H9 (cell line): ENCODE results near the gene ETV4. TPM values are rescaled to one million over a fixed set of nuclear protein-coding genes. Genes with fewer than 3 reads are reported as not detected.

Experiments used
- DNase-seq: peaks from one replicate; pipeline ENCODE4 v3.0.0-alpha.2; 2017
- H2AFZ ChIP-seq: one replicate; pipeline ENCODE4 v1.6.1; 2013; ENCODE audit warnings: mild to moderate bottlenecking, low read length, control low read depth, moderate library complexity
- H2AK5ac ChIP-seq: 2 replicates; pipeline ENCODE4 v1.6.1; 2013; ENCODE audit warnings: low read length, control low read depth, mixed read lengths; ENCODE audit not compliant: insufficient read length
- H2BK120ac ChIP-seq: one replicate; pipeline ENCODE4 v1.6.1; 2013; ENCODE audit warnings: low read depth, mild to moderate bottlenecking, low read length, control low read depth, inconsistent platforms; ENCODE audit not compliant: poor library complexity, severe bottlenecking
- H2BK12ac ChIP-seq: 2 replicates; pipeline ENCODE4 v1.6.1; 2013; ENCODE audit warnings: low read length, control low read depth, mixed read lengths, low read depth; ENCODE audit not compliant: insufficient read length
- H2BK15ac ChIP-seq: 2 replicates; pipeline ENCODE4 v1.6.1; 2013; ENCODE audit warnings: low read depth, low read length, control low read depth
- H2BK20ac ChIP-seq: one replicate; pipeline ENCODE4 v1.6.1; 2013; ENCODE audit warnings: low read depth, mild to moderate bottlenecking, low read length, control low read depth, inconsistent platforms; ENCODE audit not compliant: poor library complexity, severe bottlenecking
- H2BK5ac ChIP-seq: 2 replicates; pipeline ENCODE4 v1.6.1; 2013; ENCODE audit warnings: low read length, control low read depth, mixed read lengths; ENCODE audit not compliant: insufficient read length
- H3K14ac ChIP-seq: 2 replicates; pipeline ENCODE4 v1.6.1; 2013; ENCODE audit warnings: low read length, control low read depth; ENCODE audit not compliant: insufficient read depth
- H3K18ac ChIP-seq: 2 replicates; pipeline ENCODE4 v1.6.1; 2013; ENCODE audit warnings: low read depth, mild to moderate bottlenecking, mixed read lengths, low read length, control low read depth; ENCODE audit not compliant: insufficient read length
- H3K23ac ChIP-seq: 2 replicates; pipeline ENCODE4 v1.6.1; 2013; ENCODE audit warnings: low read length, control low read depth, mixed read lengths, low read depth; ENCODE audit not compliant: insufficient read length
- H3K23me2 ChIP-seq: 2 replicates; pipeline ENCODE4 v1.6.1; 2013; ENCODE audit warnings: low read depth, mild to moderate bottlenecking, mixed read lengths, low read length, control low read depth; ENCODE audit not compliant: insufficient read length, poor library complexity, severe bottlenecking
- H3K27ac ChIP-seq: 2 replicates; pipeline ENCODE4 v1.5.1; 2013; ENCODE audit warnings: low read length, control low read depth, mixed read lengths, low read depth; ENCODE audit not compliant: insufficient read length
- H3K27me3 ChIP-seq: 2 replicates; pipeline ENCODE4 v1.6.1; 2013; ENCODE audit warnings: low read length, control low read depth, inconsistent platforms; ENCODE audit not compliant: insufficient read depth
- H3K4ac ChIP-seq: 2 replicates; pipeline ENCODE4 v1.6.1; 2013; ENCODE audit warnings: low read depth, mild to moderate bottlenecking, control low read depth, inconsistent platforms, low read length, moderate library complexity
- H3K4me1 ChIP-seq: 2 replicates; pipeline ENCODE4 v1.6.1; 2013; ENCODE audit warnings: low read length, control low read depth, inconsistent platforms; ENCODE audit not compliant: insufficient read depth
- H3K4me2 ChIP-seq: 2 replicates; pipeline ENCODE4 v1.6.1; 2013; ENCODE audit warnings: low read length, control low read depth, mixed read lengths; ENCODE audit not compliant: insufficient read length, insufficient read depth
- H3K56ac ChIP-seq: 2 replicates; pipeline ENCODE4 v1.6.1; 2013; ENCODE audit warnings: low read depth, mild to moderate bottlenecking, mixed read lengths, low read length, control low read depth; ENCODE audit not compliant: insufficient read length
- H3K79me1 ChIP-seq: 2 replicates; pipeline ENCODE4 v1.6.1; 2013; ENCODE audit warnings: low read depth, mild to moderate bottlenecking, moderate library complexity, low read length, control low read depth, inconsistent platforms; ENCODE audit not compliant: insufficient read depth, poor library complexity, severe bottlenecking
- H3K79me2 ChIP-seq: 2 replicates; pipeline ENCODE4 v1.6.1; 2013; ENCODE audit warnings: low read length, control low read depth, inconsistent platforms; ENCODE audit not compliant: insufficient read depth
- H3K9ac ChIP-seq: 2 replicates; pipeline ENCODE4 v1.6.1; 2013; ENCODE audit warnings: low read length, control low read depth, mixed read lengths; ENCODE audit not compliant: insufficient read length; ENCODE audit errors: extremely low read depth
- H3K9me3 ChIP-seq: one replicate; pipeline ENCODE4 v1.6.1; 2013; ENCODE audit warnings: low read depth, low read length, inconsistent platforms; ENCODE audit not compliant: control insufficient read depth
- H3T11ph ChIP-seq: one replicate; pipeline ENCODE4 v1.6.1; 2013; ENCODE audit warnings: mild to moderate bottlenecking, low read length, control low read depth, inconsistent platforms
- H4K20me1 ChIP-seq: one replicate; pipeline ENCODE4 v1.6.1; 2013; ENCODE audit not compliant: control insufficient read depth, insufficient read length, insufficient read depth
- H4K5ac ChIP-seq: 2 replicates; pipeline ENCODE4 v1.6.1; 2013; ENCODE audit warnings: low read depth, mild to moderate bottlenecking, mixed read lengths, low read length, control low read depth; ENCODE audit not compliant: insufficient read length
- H4K8ac ChIP-seq: replicated peaks from 2 replicates; pipeline ENCODE4 v1.6.1; 2013; ENCODE audit warnings: low read length, control low read depth, mixed read lengths, low read depth; ENCODE audit not compliant: insufficient read length
- H4K91ac ChIP-seq: 2 replicates; pipeline ENCODE4 v1.6.1; 2013; ENCODE audit warnings: low read depth, mild to moderate bottlenecking, moderate library complexity, mixed read lengths, low read length, control low read depth; ENCODE audit not compliant: insufficient read length
- H3K27ac Mint-ChIP-seq, 3 experiments: 2 replicates in 2 of 3; 3 replicates in 1 of 3; pipeline ENCODE4 v1.8.0; 2020 to 2021; ENCODE audit warnings: mixed read lengths in 3 of 3, mild to moderate bottlenecking in 1 of 3, moderate library complexity in 1 of 3
- H3K27me3 Mint-ChIP-seq: 2 replicates; pipeline ENCODE4 v1.8.0; 2021; ENCODE audit warnings: low read depth, mild to moderate bottlenecking, moderate library complexity, mixed read lengths
- H3K36me3 Mint-ChIP-seq, 3 experiments: 2 replicates in 2 of 3; 3 replicates in 1 of 3; pipeline ENCODE4 v1.8.0; 2020 to 2021; ENCODE audit warnings: low read depth in 3 of 3, mixed read lengths in 3 of 3; ENCODE audit not compliant: insufficient read depth in 1 of 3
- H3K4me1 Mint-ChIP-seq, 2 experiments: 2 replicates each; pipeline ENCODE4 v1.8.0; 2020; ENCODE audit warnings: mixed read lengths in 2 of 2
- H3K4me3 Mint-ChIP-seq, 2 experiments: 2 replicates in 1 of 2; 3 replicates in 1 of 2; pipeline ENCODE4 v1.8.0; 2020 to 2021; ENCODE audit warnings: mild to moderate bottlenecking in 2 of 2, mixed read lengths in 2 of 2, moderate library complexity in 1 of 2
- H3K9me3 Mint-ChIP-seq, 2 experiments: 2 replicates in 1 of 2; 3 replicates in 1 of 2; pipeline ENCODE4 v1.8.0; 2020; ENCODE audit warnings: mild to moderate bottlenecking in 2 of 2, mixed read lengths in 2 of 2, moderate library complexity in 1 of 2
- WGBS: extraction: QIAGEN DNeasy Blood & Tissue Kit; methylation state at CpG from one replicate; pipeline ENCODE4 v1.1.7; 2013; ENCODE audit warnings: missing lambda C conversion rate, low lambda C conversion rate, mixed read lengths; ENCODE audit not compliant: insufficient read length; ENCODE audit errors: extremely low coverage; 5-methylcytosine and 5-hydroxymethylcytosine counted together
- total RNA-seq: library from RNA; stranded (reverse); gene quantifications from 2 replicates; pipeline ENCODE4 v1.2.1, GENCODE V29; 2021
- TF ChIP-seq, protein P1 (sequence below): fragments of 200-600 bp; sonication (generic); conservative IDR thresholded peaks from 3 replicates; pipeline ENCODE4 v1.8.0; 2021; ENCODE audit warnings: antibody characterized with exemption, mild to moderate bottlenecking

The ETV4 gene
- total RNA-seq, 1 experiment from 2014 or later, result 74.4 TPM

DNA sequence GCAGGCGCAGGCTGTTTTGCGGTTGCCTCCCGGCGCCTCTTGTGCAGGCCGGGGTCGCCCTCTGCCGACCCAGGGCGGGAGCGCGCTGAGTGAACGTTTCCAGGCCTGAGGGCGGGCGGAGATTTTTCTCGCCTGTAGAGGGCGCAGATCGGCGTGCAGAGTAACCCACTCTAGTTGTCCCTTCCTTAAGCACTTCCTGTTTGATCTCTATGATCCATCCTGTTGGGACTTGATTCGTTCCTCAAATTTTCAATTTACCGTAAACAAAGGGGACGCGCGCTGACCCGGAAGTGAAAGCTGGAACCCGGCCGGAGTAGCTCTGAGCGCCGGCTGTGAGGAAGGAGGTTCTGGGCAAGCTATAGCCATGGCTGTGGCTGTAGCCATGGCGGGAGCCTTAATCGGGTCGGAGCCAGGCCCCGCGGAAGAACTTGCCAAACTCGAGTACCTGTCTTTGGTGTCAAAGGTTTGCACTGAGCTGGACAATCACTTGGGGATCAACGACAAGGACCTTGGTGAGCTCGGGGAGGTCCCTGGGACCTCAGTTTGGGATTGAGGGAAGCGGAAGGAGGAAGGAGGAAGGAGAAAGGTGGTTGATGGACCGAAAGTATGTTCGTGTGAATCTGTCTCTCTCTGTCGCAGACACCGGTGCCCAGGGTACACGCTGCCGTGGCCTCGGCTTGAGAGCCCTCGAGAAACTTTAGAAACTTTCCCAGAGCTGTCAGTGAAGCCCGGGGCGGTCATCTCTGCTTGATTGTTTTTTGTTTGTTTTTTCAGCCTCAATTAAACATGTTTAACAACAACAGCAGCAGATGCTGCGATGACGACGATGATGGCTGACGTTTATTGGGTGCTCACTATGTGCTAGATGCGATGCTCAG, 62.2 kb downstream of the ETV4 start, which contains the start of gene DHX8:
DHX8 (plus strand) TSS at position 302 of the 878 bp plus-strand sequence; CDS start at position 365, 63 bp downstream.
- Histone ChIP-seq H3K79me2 (peaks cover 17% of the 10 kb centered on the region), H3K23ac (no peak within 1 kb of the TSS), H3T11ph (no peak within 1 kb of the TSS), H4K8ac (no peak within 1 kb of the TSS), H3K4me2 (peak within 1 kb of the TSS; percentile 97), H2BK15ac (no peak within 1 kb of the TSS), H2BK12ac (peak within 1 kb of the TSS; percentile 40), H2BK5ac (peak within 1 kb of the TSS; percentile 88), H3K9ac (peak within 1 kb of the TSS; percentile 96), H3K27ac (peak within 1 kb of the TSS; percentile 43), H3K27me3 (no peaks in the 10 kb centered on the region), H4K20me1 (no peaks in the 10 kb centered on the region), H2AK5ac (no peak within 1 kb of the TSS), H3K23me2 (no peaks in the 10 kb centered on the region), H3K9me3 (no peaks in the 10 kb centered on the region), H2BK120ac (no peak within 1 kb of the TSS), H4K91ac (peak within 1 kb of the TSS; percentile 51), H2BK20ac (no peak within 1 kb of the TSS), H3K18ac (peak within 1 kb of the TSS; percentile 77), H3K14ac (peak within 1 kb of the TSS; percentile 88), H2AFZ (peak within 1 kb of the TSS; percentile 95), H3K79me1 (no peaks in the 10 kb centered on the region), H3K4me1 (peaks cover 3% of the 10 kb centered on the region; the same call in 1 of the 2 replicates), H3K56ac (no peak within 1 kb of the TSS), H3K4ac (no peak within 1 kb of the TSS), H4K5ac (peak within 1 kb of the TSS; percentile 69)
- TF ChIP-seq, protein P1, sequence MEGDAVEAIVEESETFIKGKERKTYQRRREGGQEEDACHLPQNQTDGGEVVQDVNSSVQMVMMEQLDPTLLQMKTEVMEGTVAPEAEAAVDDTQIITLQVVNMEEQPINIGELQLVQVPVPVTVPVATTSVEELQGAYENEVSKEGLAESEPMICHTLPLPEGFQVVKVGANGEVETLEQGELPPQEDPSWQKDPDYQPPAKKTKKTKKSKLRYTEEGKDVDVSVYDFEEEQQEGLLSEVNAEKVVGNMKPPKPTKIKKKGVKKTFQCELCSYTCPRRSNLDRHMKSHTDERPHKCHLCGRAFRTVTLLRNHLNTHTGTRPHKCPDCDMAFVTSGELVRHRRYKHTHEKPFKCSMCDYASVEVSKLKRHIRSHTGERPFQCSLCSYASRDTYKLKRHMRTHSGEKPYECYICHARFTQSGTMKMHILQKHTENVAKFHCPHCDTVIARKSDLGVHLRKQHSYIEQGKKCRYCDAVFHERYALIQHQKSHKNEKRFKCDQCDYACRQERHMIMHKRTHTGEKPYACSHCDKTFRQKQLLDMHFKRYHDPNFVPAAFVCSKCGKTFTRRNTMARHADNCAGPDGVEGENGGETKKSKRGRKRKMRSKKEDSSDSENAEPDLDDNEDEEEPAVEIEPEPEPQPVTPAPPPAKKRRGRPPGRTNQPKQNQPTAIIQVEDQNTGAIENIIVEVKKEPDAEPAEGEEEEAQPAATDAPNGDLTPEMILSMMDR, result peak; percentile 100
- Mint-ChIP-seq H3K4me1 (peaks cover 12 to 15% of the 10 kb centered on the region in 2 experiments), H3K36me3 (peaks cover 0 to 3% (median 2%) of the 10 kb centered on the region in 3 experiments; a peak in 2 of 7 replicates), H3K27me3 (no peaks in the 10 kb centered on the region), H3K27ac (peak within 1 kb of the TSS; percentile 99 to 100 (median 100)), H3K4me3 (peak within 1 kb of the TSS; percentile 100), H3K9me3 (no peaks in the 10 kb centered on the region)
- DNase-seq, result peak; percentile 99
- no CpG with 5 or more reads among the region's 51 CpGs for WGBS
